Embryonic facial prominence (tissue), 1 donor: ENCODE measurements around the gene PRKG1.

ENCODE experiments used
- DNase-seq: peaks from one replicate; pipeline ENCODE4 v3.0.0-alpha.2; 2016; ENCODE audit errors: extremely low spot score

The PRKG1 gene

DNA sequence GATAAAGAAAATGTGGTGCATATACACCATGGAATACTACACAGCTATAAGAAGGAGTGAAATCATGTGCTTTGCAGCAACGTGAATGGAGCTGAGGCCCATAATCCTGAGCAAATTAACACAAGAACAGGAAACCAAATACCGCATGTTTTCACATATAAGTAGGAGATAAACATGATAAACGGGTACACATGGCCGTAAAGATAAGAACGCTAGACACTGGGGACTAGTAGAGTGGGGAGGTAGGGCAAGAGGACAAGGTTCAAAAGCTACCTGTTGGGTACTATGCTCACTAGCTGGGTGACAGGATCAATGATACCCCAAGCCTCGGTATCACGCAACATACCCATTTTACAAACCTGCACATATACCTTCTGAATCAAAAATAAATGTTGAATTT is 511.5 kb downstream of the PRKG1 start:
- DNase-seq: no peak

GRCh38 chr10:51588984-51589383 is 514.7 kb downstream of the PRKG1 start:
- DNase-seq: no peak

DNA sequence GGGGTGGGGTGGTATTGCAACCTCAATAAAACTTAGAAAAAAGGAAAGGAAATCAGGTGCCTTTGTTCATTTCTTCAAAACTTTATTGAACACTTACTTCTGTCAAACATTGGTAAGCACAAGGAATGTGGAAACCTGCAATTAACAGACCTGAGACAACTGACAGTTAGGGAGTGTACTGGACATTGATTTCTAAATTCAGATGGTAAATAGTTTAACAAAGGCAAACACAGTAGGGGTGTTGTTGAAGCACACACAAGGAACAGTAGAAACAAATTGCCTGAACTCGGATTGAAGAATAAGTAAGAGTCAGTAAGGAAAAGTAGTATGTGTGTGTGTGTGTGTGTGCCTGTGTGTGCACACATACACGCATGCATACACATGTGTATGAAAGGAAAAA is 516.5 kb downstream of the PRKG1 start:
- DNase-seq: no peak

- DNase-seq: no peak
These were observed 522.4 kb downstream of the PRKG1 start for GRCh38 chr10:51596695-51597094.

DNA sequence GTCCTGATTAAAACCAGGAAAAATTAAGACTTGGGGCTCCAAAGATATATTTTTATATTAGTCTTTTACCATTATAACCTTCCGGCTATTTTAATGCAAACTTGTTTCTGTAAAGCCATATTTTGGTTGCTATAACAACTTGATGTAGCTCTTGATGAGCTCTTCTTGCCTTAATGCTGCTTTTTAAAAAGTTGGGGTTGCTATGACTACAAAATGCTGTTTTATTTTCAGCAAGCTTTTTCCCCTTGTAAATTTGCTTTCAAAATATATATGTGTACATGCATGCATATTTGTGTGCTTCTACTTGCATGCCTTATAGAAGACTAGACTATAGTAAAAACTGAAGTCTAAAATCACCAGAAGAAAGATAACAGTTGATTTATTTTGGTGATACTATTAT is 525.4 kb downstream of the PRKG1 start:
- no peak for DNase-seq

- no peak for DNase-seq
These were observed 528.0 kb downstream of the PRKG1 start for GRCh38 chr10:51602326-51602725.

GRCh38 chr10:51604579-51604978 is 530.3 kb downstream of the PRKG1 start:
- DNase-seq: no peak

DNA sequence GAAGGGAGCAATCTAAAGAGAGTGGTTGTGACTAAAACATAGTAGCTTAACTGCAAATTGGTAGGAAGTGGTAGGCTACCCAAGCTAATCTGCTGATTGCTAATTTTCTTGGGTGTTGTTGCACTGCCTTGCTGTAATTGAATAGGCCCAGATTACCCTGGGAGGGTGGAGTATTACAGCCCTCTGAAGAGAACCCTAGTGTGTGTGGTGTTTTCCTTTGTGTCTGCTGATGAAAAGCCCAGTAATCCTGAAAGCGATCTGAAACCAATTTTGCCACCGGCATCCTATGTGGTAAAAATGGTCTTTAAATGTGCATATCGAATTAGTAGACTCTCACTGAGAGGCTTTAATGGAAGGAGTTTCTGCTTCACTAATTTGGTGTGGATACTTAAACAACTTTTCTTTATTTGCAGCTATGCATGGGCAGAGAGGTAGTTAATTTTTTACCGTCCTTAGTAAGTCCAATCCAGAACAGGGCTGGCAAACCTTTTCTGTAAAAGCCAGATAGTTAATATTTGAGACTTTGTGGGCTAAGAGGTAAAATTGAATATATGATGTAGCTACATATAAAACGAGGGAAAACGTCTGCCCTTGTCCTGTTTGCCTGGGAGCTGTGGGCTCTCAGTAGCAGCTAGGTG is 532.7 kb downstream of the PRKG1 start:
- no peak for DNase-seq

GRCh38 chr10:51607463-51607835 is 533.2 kb downstream of the PRKG1 start:
- DNase-seq: no peak

- no peak for DNase-seq
These were observed 533.9 kb downstream of the PRKG1 start for GRCh38 chr10:51608211-51608610.

- DNase-seq: no peak
These were observed 541.5 kb downstream of the PRKG1 start for GRCh38 chr10:51615764-51616298.

- no peak for DNase-seq
These were observed 543.4 kb downstream of the PRKG1 start for GRCh38 chr10:51617576-51618235.

DNA sequence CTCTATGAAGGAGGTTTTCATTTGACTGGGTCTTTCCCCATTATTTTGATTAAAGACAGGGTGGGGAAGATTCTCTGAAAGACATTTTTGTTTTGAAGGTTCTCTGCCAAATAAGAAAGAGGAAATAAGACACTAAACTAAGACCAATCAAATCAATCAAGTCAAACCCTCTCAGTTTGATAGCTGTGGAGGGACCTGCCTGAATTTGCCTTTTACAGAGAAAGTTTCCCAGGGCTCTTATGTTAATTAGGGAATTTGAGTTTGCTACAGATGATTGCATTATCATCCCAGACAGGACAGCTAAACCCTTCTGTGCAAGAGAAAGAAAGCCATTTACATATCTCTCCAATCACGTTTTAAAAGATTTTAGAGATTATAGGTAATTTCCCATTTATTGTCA is 545.1 kb downstream of the PRKG1 start:
- no peak for DNase-seq

DNA sequence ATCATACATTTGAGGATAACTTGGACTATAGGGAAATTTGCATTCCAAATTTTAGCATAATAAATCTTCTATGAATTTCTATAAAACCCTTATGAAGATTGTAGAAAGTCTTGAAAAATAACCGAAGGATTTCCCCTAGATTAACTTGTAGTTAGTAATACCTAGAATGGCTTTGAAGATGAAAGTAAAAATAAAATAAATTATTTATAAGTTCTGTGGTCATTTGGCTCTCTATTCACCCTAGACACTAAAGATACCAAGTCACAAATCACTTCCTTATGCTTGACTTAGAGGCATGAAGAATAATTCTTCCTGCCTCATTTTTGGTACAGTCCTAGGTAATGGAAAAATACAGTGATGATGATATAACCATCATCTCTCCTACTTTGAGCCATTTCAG is 545.8 kb downstream of the PRKG1 start:
- DNase-seq: no peak

GRCh38 chr10:51624013-51624412 is 549.7 kb downstream of the PRKG1 start:
- no peak for DNase-seq

DNA sequence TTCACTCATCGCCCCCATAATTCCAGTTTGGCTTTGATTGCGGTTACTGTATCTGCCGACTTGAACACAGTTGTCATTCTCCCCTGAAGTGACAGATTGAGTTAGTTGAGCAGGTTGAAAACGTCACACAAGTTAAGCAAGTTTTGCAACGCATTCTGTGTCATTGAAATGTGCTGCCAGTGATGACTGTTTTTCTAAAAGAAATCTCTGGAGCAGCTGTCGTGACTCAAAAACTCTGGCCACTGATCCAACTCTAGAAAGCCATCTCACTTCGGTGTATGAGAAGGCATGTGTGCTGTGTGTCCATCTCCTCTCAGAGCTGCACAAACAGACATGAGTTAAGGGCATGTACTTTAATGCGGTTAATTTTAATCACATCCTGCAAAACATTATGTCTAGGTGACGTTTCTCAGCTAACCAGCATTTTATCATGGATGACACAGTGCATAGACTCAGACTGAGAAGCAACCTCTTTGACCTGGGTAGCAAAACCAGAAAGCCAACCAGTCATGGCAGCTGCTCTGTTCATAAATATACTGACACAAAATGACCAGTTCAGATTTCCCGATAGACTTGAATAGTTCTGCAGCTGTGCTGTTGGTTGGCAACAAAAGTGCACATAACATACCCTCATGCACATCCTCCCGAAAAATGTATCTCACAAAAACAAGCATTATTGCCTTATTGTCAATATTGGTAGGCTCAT is 555.8 kb downstream of the PRKG1 start:
- no peak for DNase-seq

- no peak for DNase-seq
These were observed 556.3 kb downstream of the PRKG1 start for GRCh38 chr10:51630640-51631005.

- no peak for DNase-seq
These were observed 561.1 kb downstream of the PRKG1 start for GRCh38 chr10:51635436-51635835.

DNA sequence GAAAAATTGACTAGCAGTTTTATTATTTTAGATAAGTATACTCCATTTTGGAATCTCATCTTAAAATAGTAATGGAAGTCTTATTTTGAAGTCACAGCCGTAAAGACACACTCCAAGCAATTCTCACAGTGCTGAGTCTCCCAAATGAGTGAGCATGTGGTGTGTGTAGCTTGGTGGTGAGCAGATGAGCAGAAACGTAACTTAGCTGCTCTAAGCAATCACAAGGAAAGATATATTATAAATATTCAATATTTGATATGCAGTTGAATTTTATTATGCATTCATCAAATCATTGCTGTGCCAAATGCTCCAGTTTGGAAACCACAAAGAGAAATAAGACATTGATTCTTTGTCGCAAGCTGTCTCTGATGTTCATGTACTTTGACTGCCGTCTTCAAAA is 563.9 kb downstream of the PRKG1 start:
- DNase-seq: no peak

DNA sequence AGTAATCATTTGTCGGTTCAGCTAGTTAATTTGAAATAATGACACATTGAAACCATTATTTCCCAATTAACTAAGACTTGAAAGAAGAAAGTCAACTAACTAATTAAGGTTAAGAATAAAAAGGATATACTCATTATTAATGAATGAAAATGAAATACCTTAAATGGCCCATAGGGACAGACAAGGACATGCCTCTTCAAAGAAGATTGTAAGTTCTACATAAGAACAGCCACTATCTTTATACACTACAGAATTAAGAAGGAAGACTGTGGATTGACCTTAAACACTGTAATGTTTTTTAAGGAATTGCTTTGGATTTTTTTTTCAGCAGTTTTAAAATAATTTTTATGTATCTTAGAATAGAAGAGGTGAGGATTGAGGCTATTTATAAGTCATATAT is 564.5 kb downstream of the PRKG1 start:
- no peak for DNase-seq

GRCh38 chr10:51640120-51640819 is 566.0 kb downstream of the PRKG1 start:
- no peak for DNase-seq

DNA sequence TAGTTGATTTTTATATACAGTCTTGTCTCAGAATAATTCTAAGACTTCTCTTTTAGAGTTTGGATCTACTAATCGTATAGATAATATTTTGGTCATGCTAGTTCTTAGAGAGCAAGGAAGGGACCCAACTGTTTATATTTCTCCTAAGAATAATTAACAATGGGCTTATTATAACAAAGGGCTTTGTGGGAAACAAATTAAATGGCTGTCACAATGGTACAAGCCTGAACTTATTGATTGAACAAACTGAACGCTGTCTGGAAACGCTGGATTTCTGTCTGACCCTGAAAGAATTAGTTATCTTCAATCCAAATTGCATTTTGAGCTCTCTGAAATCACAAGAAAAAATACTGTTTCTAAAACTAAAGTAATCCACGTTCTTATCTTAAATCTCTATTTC is 568.3 kb downstream of the PRKG1 start:
- DNase-seq: no peak
